Kidney (tissue), 14 donors: ENCODE results near the gene SETSIP. TPM values are rescaled to one million over a fixed set of nuclear protein-coding genes. Genes with fewer than 3 reads are reported as not detected.

Experiments
- DNase-seq, 5 donors: peaks; one replicate each; pipeline ENCODE4 v3.0.0-alpha.2; 2013 to 2020
- FAIRE-seq: peaks from 2 replicates; lab custom pipeline; 2012; peaks lifted over from hg19 to GRCh38; lab: Jason Lieb, UNC
- H3K27ac ChIP-seq, 2 donors: one replicate each; pipeline ENCODE4 v1.7.0; 2013; ENCODE audit warnings: low read depth in 2 of 2, low read length in 2 of 2, inconsistent platforms in 1 of 2
- H3K27me3 ChIP-seq: one replicate; pipeline ENCODE4 v1.7.1; 2013; ENCODE audit warnings: low read length, inconsistent platforms; ENCODE audit not compliant: control insufficient read depth, insufficient read depth
- H3K36me3 ChIP-seq, 3 donors: one replicate each; pipeline versions ENCODE4 v1.7.0 to v1.7.1; 2013; ENCODE audit warnings: low read length in 3 of 3, control low read depth in 1 of 3, inconsistent platforms in 1 of 3; ENCODE audit not compliant: insufficient read depth in 3 of 3, control insufficient read depth in 2 of 3
- H3K4me1 ChIP-seq, 3 donors: one replicate each; pipeline versions ENCODE4 v1.7.0 to v1.7.1; 2013; ENCODE audit warnings: low read length in 3 of 3, inconsistent platforms in 1 of 3, low read depth in 1 of 3; ENCODE audit not compliant: control insufficient read depth in 2 of 3, insufficient read depth in 2 of 3
- H3K4me3 ChIP-seq, 3 donors: one replicate each; pipeline versions ENCODE4 v1.7.0 to v1.8.1; 2013; ENCODE audit warnings: low read length in 3 of 3, control low read depth in 1 of 3, inconsistent platforms in 1 of 3
- H3K9ac ChIP-seq, 3 donors: one replicate each; pipeline versions ENCODE4 v1.7.0 to v1.7.1; 2013; ENCODE audit warnings: low read length in 3 of 3, control low read depth in 1 of 3, inconsistent platforms in 1 of 3
- H3K9me3 ChIP-seq, 3 donors: one replicate each; pipeline versions ENCODE4 v1.7.0 to v1.7.1; 2013; ENCODE audit warnings: low read length in 3 of 3, control low read depth in 1 of 3, inconsistent platforms in 1 of 3; ENCODE audit not compliant: control insufficient read depth in 2 of 3, insufficient read depth in 1 of 3
- CTCF ChIP-seq: IDR thresholded peaks from 3 replicates; pipeline ENCODE4 v1.5.1; 2012; ENCODE audit warnings: mild to moderate bottlenecking, moderate library complexity, borderline replicate concordance; ENCODE audit not compliant: insufficient read depth; ENCODE audit errors: extremely low read depth
- intact Hi-C: fragments of 100-400 bp; cut with DNase I; formaldehyde crosslinking; loops from one replicate; pipeline ENCODE4 v1.11.1; 2022
- polyA plus RNA-seq: library from polyadenylated mRNA; stranded (reverse); fragments of 350-450 nt; fragmentation: Illumina TruSeq; extraction: RNeasy Lipid Tissue Mini Kit (QIAGEN cat#74804); gene quantifications from one replicate; pipeline ENCODE4 v1.2.3, GENCODE V29; 2014; ENCODE audit warnings: low read depth, low replicate concordance; ENCODE audit not compliant: insufficient read depth
- total RNA-seq: library from RNA; stranded (reverse); fragmentation: NEBNext Ultra II Directional; extraction: Animal tissue kit (Norgen Biotek cat#: 25700); gene quantifications from one replicate; pipeline ENCODE4 v1.2.1, GENCODE V29; 2021
- donor health status: control.
- donor health status: control.
- donor health status: control.
- donor health status: control.
- donor health status: control.
- donor health status: DM: yes; HTN: yes; CAD: no.
- donor health status: Normal renal cell carcinoma (clear cell type).

The SETSIP gene
- total and polyA plus RNA-seq, 2 donors from 2014 or later = not detected

- no peak overlapping the region for H3K27ac ChIP-seq
- no peak overlapping the region for H3K4me3 ChIP-seq
- no peak for TF ChIP-seq CTCF
- H3K27me3 ChIP-seq = no peaks in the 10 kb centered on the region
- H3K4me1 ChIP-seq = no peaks in the 10 kb centered on the region
- no peaks in the 10 kb centered on the region for H3K9me3 ChIP-seq
- intact Hi-C loops = no loop called here
- H3K36me3 ChIP-seq = no peaks in the 10 kb centered on the region
- DNase-seq = no peak
- H3K9ac ChIP-seq = no peak overlapping the region
- no peak for FAIRE-seq
Observed at GRCh38 chr1:92095874-92096273, 20.7 kb upstream of the SETSIP start.

GRCh38 chr1:92094595-92094994, 19.4 kb upstream of the SETSIP start:
- TF ChIP-seq CTCF = no peak
- intact Hi-C loops = no loop called here

GRCh38 chr1:92094090-92094489, 18.9 kb upstream of the SETSIP start:
- Histone ChIP-seq H3K4me3 (no peak overlapping the region), H3K9ac (no peak overlapping the region), H3K27me3 (no peaks in the 10 kb centered on the region), H3K4me1 (no peaks in the 10 kb centered on the region), H3K9me3 (no peaks in the 10 kb centered on the region), H3K36me3 (no peaks in the 10 kb centered on the region), H3K27ac (no peak overlapping the region)
- DNase-seq (no peak), FAIRE-seq (no peak)
- no peak for TF ChIP-seq CTCF
- intact Hi-C loops = no loop called here

More at GRCh38 chr1:92094595-92094994, 19.4 kb upstream of the SETSIP start:
- Histone ChIP-seq H3K27ac (no peak overlapping the region), H3K9me3 (no peaks in the 10 kb centered on the region), H3K9ac (no peak overlapping the region), H3K27me3 (no peaks in the 10 kb centered on the region), H3K4me1 (no peaks in the 10 kb centered on the region), H3K36me3 (no peaks in the 10 kb centered on the region), H3K4me3 (no peak overlapping the region)
- no peak for DNase-seq
- FAIRE-seq = no peak

- intact Hi-C loops = no loop called here
- no peak for TF ChIP-seq CTCF
- H3K27ac ChIP-seq = no peak overlapping the region
- H3K9me3 ChIP-seq = no peaks in the 10 kb centered on the region
- FAIRE-seq (no peak), DNase-seq (no peak)
- H3K4me1 ChIP-seq = no peaks in the 10 kb centered on the region
- no peak overlapping the region for H3K9ac ChIP-seq
- H3K27me3 ChIP-seq = no peaks in the 10 kb centered on the region
- H3K36me3 ChIP-seq = no peaks in the 10 kb centered on the region
- no peak overlapping the region for H3K4me3 ChIP-seq
Observed at GRCh38 chr1:92091625-92092024, 16.4 kb upstream of the SETSIP start.
